ENCODE measurements around the gene RRAD.

Gene RRAD

GRCh38 chr16:66944054-66944441, 18.7 kb upstream of the RRAD start:
- Histone ChIP-seq H3K9me3 (ENCODE audit: control insufficient read depth, low read length) (no peaks in the 10 kb centered on the region), H3K36me3 (ENCODE audit: control insufficient read depth, insufficient read depth, low read length) (peaks cover 46% of the 10 kb centered on the region), H3K27me3 (replicated peaks; ENCODE audit: control insufficient read depth, insufficient read depth, low read length, poor library complexity, severe bottlenecking) (peaks cover 11% of the 10 kb centered on the region), H3K4me3 (ENCODE audit: insufficient read depth, low read depth, low read length, poor library complexity, severe bottlenecking) (no peak overlapping the region), H3K4me1 (ENCODE audit: control insufficient read depth, insufficient read depth, low read length, poor library complexity, severe bottlenecking) (peaks cover 10% of the 10 kb centered on the region), H3K27ac (ENCODE audit: insufficient read depth, low read length, poor library complexity, severe bottlenecking) (no peak overlapping the region)
- no peak for DNase-seq

- peaks cover 6% of the 10 kb centered on the region for H3K27me3 ChIP-seq (replicated peaks; ENCODE audit: control insufficient read depth, insufficient read depth, low read length, poor library complexity, severe bottlenecking)
- DNase-seq: no peak
Measured at GRCh38 chr16:66943426-66944053, 18.2 kb upstream of the RRAD start.

GRCh38 chr16:66942981-66943380, 17.6 kb upstream of the RRAD start:
- Histone ChIP-seq H3K36me3 (ENCODE audit: control insufficient read depth, insufficient read depth, low read length) (peaks cover 49% of the 10 kb centered on the region), H3K4me3 (ENCODE audit: insufficient read depth, low read depth, low read length, poor library complexity, severe bottlenecking) (no peak overlapping the region), H3K27me3 (replicated peaks; ENCODE audit: control insufficient read depth, insufficient read depth, low read length, poor library complexity, severe bottlenecking) (no peaks in the 10 kb centered on the region), H3K9me3 (ENCODE audit: control insufficient read depth, low read length) (no peaks in the 10 kb centered on the region), H3K27ac (ENCODE audit: insufficient read depth, low read length, poor library complexity, severe bottlenecking) (no peak overlapping the region), H3K4me1 (ENCODE audit: control insufficient read depth, insufficient read depth, low read length, poor library complexity, severe bottlenecking) (peaks cover 2% of the 10 kb centered on the region)
- no peak for DNase-seq

More at GRCh38 chr16:66943426-66944053, 18.2 kb upstream of the RRAD start:
- Histone ChIP-seq H3K4me3 (ENCODE audit: insufficient read depth, low read depth, low read length, poor library complexity, severe bottlenecking) (no peak overlapping the region), H3K36me3 (ENCODE audit: control insufficient read depth, insufficient read depth, low read length) (peaks cover 49% of the 10 kb centered on the region), H3K9me3 (ENCODE audit: control insufficient read depth, low read length) (no peaks in the 10 kb centered on the region), H3K4me1 (ENCODE audit: control insufficient read depth, insufficient read depth, low read length, poor library complexity, severe bottlenecking) (peaks cover 5% of the 10 kb centered on the region), H3K27ac (ENCODE audit: insufficient read depth, low read length, poor library complexity, severe bottlenecking) (no peak overlapping the region)

GRCh38 chr16:66940236-66940635, 14.9 kb upstream of the RRAD start:
- no peaks in the 10 kb centered on the region for H3K9me3 ChIP-seq (ENCODE audit: control insufficient read depth, low read length)
- H3K4me1 ChIP-seq (ENCODE audit: control insufficient read depth, insufficient read depth, low read length, poor library complexity, severe bottlenecking): peaks cover 9% of the 10 kb centered on the region
- no peaks in the 10 kb centered on the region for H3K27me3 ChIP-seq (replicated peaks; ENCODE audit: control insufficient read depth, insufficient read depth, low read length, poor library complexity, severe bottlenecking)
- H3K36me3 ChIP-seq (ENCODE audit: control insufficient read depth, insufficient read depth, low read length): peaks cover 49% of the 10 kb centered on the region
- H3K4me3 ChIP-seq (ENCODE audit: insufficient read depth, low read depth, low read length, poor library complexity, severe bottlenecking): no peak overlapping the region
- H3K27ac ChIP-seq (ENCODE audit: insufficient read depth, low read length, poor library complexity, severe bottlenecking): no peak overlapping the region
- DNase-seq: no peak

GRCh38 chr16:66939366-66939765, 14.0 kb upstream of the RRAD start:
- Histone ChIP-seq H3K4me3 (ENCODE audit: insufficient read depth, low read depth, low read length, poor library complexity, severe bottlenecking) (no peak overlapping the region), H3K9me3 (ENCODE audit: control insufficient read depth, low read length) (no peaks in the 10 kb centered on the region), H3K27me3 (replicated peaks; ENCODE audit: control insufficient read depth, insufficient read depth, low read length, poor library complexity, severe bottlenecking) (no peaks in the 10 kb centered on the region), H3K36me3 (ENCODE audit: control insufficient read depth, insufficient read depth, low read length) (peaks cover 49% of the 10 kb centered on the region), H3K27ac (ENCODE audit: insufficient read depth, low read length, poor library complexity, severe bottlenecking) (no peak overlapping the region), H3K4me1 (ENCODE audit: control insufficient read depth, insufficient read depth, low read length, poor library complexity, severe bottlenecking) (peaks cover 12% of the 10 kb centered on the region)
- no peak for DNase-seq

- peaks cover 40% of the 10 kb centered on the region for H3K36me3 ChIP-seq (ENCODE audit: control insufficient read depth, insufficient read depth, low read length)
- peaks cover 21% of the 10 kb centered on the region for H3K4me1 ChIP-seq (ENCODE audit: control insufficient read depth, insufficient read depth, low read length, poor library complexity, severe bottlenecking)
- DNase-seq: no peak
- H3K27me3 ChIP-seq (replicated peaks; ENCODE audit: control insufficient read depth, insufficient read depth, low read length, poor library complexity, severe bottlenecking): no peaks in the 10 kb centered on the region
- H3K4me3 ChIP-seq (ENCODE audit: insufficient read depth, low read depth, low read length, poor library complexity, severe bottlenecking): no peak overlapping the region
- H3K9me3 ChIP-seq (ENCODE audit: control insufficient read depth, low read length): no peaks in the 10 kb centered on the region
- H3K27ac ChIP-seq (ENCODE audit: insufficient read depth, low read length, poor library complexity, severe bottlenecking): no peak overlapping the region
Measured at GRCh38 chr16:66937725-66938337, 12.5 kb upstream of the RRAD start.

GRCh38 chr16:66936889-66937554, 11.7 kb upstream of the RRAD start:
- no peak for DNase-seq
- Histone ChIP-seq H3K27me3 (replicated peaks; ENCODE audit: control insufficient read depth, insufficient read depth, low read length, poor library complexity, severe bottlenecking) (no peaks in the 10 kb centered on the region), H3K4me1 (ENCODE audit: control insufficient read depth, insufficient read depth, low read length, poor library complexity, severe bottlenecking) (peaks cover 21% of the 10 kb centered on the region), H3K4me3 (ENCODE audit: insufficient read depth, low read depth, low read length, poor library complexity, severe bottlenecking) (no peak overlapping the region), H3K9me3 (ENCODE audit: control insufficient read depth, low read length) (no peaks in the 10 kb centered on the region), H3K27ac (ENCODE audit: insufficient read depth, low read length, poor library complexity, severe bottlenecking) (no peak overlapping the region), H3K36me3 (ENCODE audit: control insufficient read depth, insufficient read depth, low read length) (peaks cover 39% of the 10 kb centered on the region)

GRCh38 chr16:66936462-66936861, 11.1 kb upstream of the RRAD start:
- Histone ChIP-seq H3K4me1 (ENCODE audit: control insufficient read depth, insufficient read depth, low read length, poor library complexity, severe bottlenecking) (peaks cover 21% of the 10 kb centered on the region), H3K27ac (ENCODE audit: insufficient read depth, low read length, poor library complexity, severe bottlenecking) (no peak overlapping the region)

GRCh38 chr16:66935314-66936011, 10.1 kb upstream of the RRAD start, which contains the start of gene CES2:
TSS of gene CES2 (plus strand) at chr16:66935516. CDS start at chr16:66935636, 120 bp downstream.
- Histone ChIP-seq H3K27me3 (replicated peaks; ENCODE audit: control insufficient read depth, insufficient read depth, low read length, poor library complexity, severe bottlenecking) (no peaks in the 10 kb centered on the region), H3K4me3 (ENCODE audit: insufficient read depth, low read depth, low read length, poor library complexity, severe bottlenecking) (peak within 1 kb of the TSS; percentile 97), H3K9me3 (ENCODE audit: control insufficient read depth, low read length) (no peaks in the 10 kb centered on the region), H3K4me1 (ENCODE audit: control insufficient read depth, insufficient read depth, low read length, poor library complexity, severe bottlenecking) (peaks cover 21% of the 10 kb centered on the region), H3K27ac (ENCODE audit: insufficient read depth, low read length, poor library complexity, severe bottlenecking) (peak within 1 kb of the TSS; percentile 92), H3K36me3 (ENCODE audit: control insufficient read depth, insufficient read depth, low read length) (peaks cover 24% of the 10 kb centered on the region)
- no peak for DNase-seq

More at GRCh38 chr16:66936462-66936861, 11.1 kb upstream of the RRAD start:
- Histone ChIP-seq H3K9me3 (ENCODE audit: control insufficient read depth, low read length) (no peaks in the 10 kb centered on the region), H3K4me3 (ENCODE audit: insufficient read depth, low read depth, low read length, poor library complexity, severe bottlenecking) (no peak overlapping the region), H3K36me3 (ENCODE audit: control insufficient read depth, insufficient read depth, low read length) (peaks cover 34% of the 10 kb centered on the region), H3K27me3 (replicated peaks; ENCODE audit: control insufficient read depth, insufficient read depth, low read length, poor library complexity, severe bottlenecking) (no peaks in the 10 kb centered on the region)
- no peak for DNase-seq

Measured in effector memory CD4-positive, alpha-beta T cell (primary cell).